ENCODE results near the gene MFSD2B.

Gene MFSD2B

GRCh38 chr2:24008672-24009366 is 1.1 kb upstream of the MFSD2B start:
- Histone ChIP-seq H3K4ac (ENCODE audit: low read depth in 1 of 2, low read length in 2 of 2) (no peak overlapping the region), H3K4me2 (ENCODE audit: low read length, poor library complexity, severe bottlenecking) (no peak overlapping the region), H3K4me1 (ENCODE audit: control insufficient read depth, insufficient read depth, low read depth, low read length) (peaks cover 15% of the 10 kb centered on the region), H3K27ac (ENCODE audit: low read length, poor library complexity, severe bottlenecking) (no peak overlapping the region), H2BK5ac (ENCODE audit: low read depth, low read length, poor library complexity, severe bottlenecking) (no peak overlapping the region), H3K27me3 (ENCODE audit: control insufficient read depth in 1 of 2, insufficient read depth in 1 of 2, low read length in 2 of 2) (peaks cover 0 to 31% of the 10 kb centered on the region in 2 experiments), H2AFZ (ENCODE audit: low read depth, low read length) (no peak overlapping the region), H3K23ac (ENCODE audit: low read length in 2 of 2) (no peak overlapping the region), H2BK120ac (ENCODE audit: low read depth, low read length) (no peak overlapping the region), H3K79me1 (replicated peaks; ENCODE audit: low read length, poor library complexity, severe bottlenecking) (no peaks in the 10 kb centered on the region), H3K14ac (ENCODE audit: low read length in 2 of 2) (no peak overlapping the region), H2BK12ac (ENCODE audit: low read length in 2 of 2) (no peak overlapping the region), H2AK5ac (ENCODE audit: low read length, severe bottlenecking) (no peak overlapping the region), H3K9ac (ENCODE audit: low read length) (no peak overlapping the region), H3K18ac (ENCODE audit: low read depth in 1 of 2, low read length in 2 of 2) (no peak overlapping the region), H4K8ac (ENCODE audit: low read length) (no peak overlapping the region), H4K91ac (ENCODE audit: low read length) (no peak overlapping the region), H2BK15ac (ENCODE audit: low read depth, poor library complexity, severe bottlenecking) (no peak overlapping the region), H3K9me3 (ENCODE audit: control insufficient read depth, low read length) (no peaks in the 10 kb centered on the region), H3K4me3 (ENCODE audit: insufficient read depth in 1 of 2, low read depth in 1 of 2, low read length in 2 of 2) (no peak overlapping the region), H3K36me3 (ENCODE audit: control insufficient read depth in 1 of 2, insufficient read depth in 2 of 2, low read depth in 1 of 2, low read length in 2 of 2) (no peaks in the 10 kb centered on the region)
- no peak for DNase-seq
- WGBS = 82% methylated on average over 13 of the region's 13 CpGs

GRCh38 chr2:24009367-24009679 is 562 bp upstream of the MFSD2B start:
- Histone ChIP-seq H3K18ac (ENCODE audit: low read depth in 1 of 2, low read length in 2 of 2) (no peak overlapping the region), H3K9ac (ENCODE audit: low read length) (peak overlapping the region; percentile 43), H2AFZ (ENCODE audit: low read depth, low read length) (peak overlapping the region; percentile 1), H2BK5ac (ENCODE audit: low read depth, low read length, poor library complexity, severe bottlenecking) (no peak overlapping the region), H3K79me1 (replicated peaks; ENCODE audit: low read length, poor library complexity, severe bottlenecking) (no peaks in the 10 kb centered on the region), H2BK15ac (ENCODE audit: low read depth, poor library complexity, severe bottlenecking) (no peak overlapping the region), H4K91ac (ENCODE audit: low read length) (no peak overlapping the region), H4K8ac (ENCODE audit: low read length) (no peak overlapping the region), H3K4me3 (ENCODE audit: insufficient read depth in 1 of 2, low read depth in 1 of 2, low read length in 2 of 2) (peak overlapping the region in 1 of 2 experiments; percentile 70), H2AK5ac (ENCODE audit: low read length, severe bottlenecking) (no peak overlapping the region), H3K27me3 (ENCODE audit: control insufficient read depth in 1 of 2, insufficient read depth in 1 of 2, low read length in 2 of 2) (peaks cover 0 to 31% of the 10 kb centered on the region in 2 experiments), H3K4me1 (ENCODE audit: control insufficient read depth, insufficient read depth, low read depth, low read length) (peaks cover 15% of the 10 kb centered on the region), H3K4ac (ENCODE audit: low read depth in 1 of 2, low read length in 2 of 2) (no peak overlapping the region), H2BK12ac (ENCODE audit: low read length in 2 of 2) (no peak overlapping the region), H3K4me2 (ENCODE audit: low read length, poor library complexity, severe bottlenecking) (no peak overlapping the region), H3K9me3 (ENCODE audit: control insufficient read depth, low read length) (no peaks in the 10 kb centered on the region), H3K14ac (ENCODE audit: low read length in 2 of 2) (no peak overlapping the region), H2BK120ac (ENCODE audit: low read depth, low read length) (no peak overlapping the region), H3K36me3 (ENCODE audit: control insufficient read depth in 1 of 2, insufficient read depth in 2 of 2, low read depth in 1 of 2, low read length in 2 of 2) (no peaks in the 10 kb centered on the region), H3K27ac (ENCODE audit: low read length, poor library complexity, severe bottlenecking) (no peak overlapping the region), H3K23ac (ENCODE audit: low read length in 2 of 2) (peak overlapping the region in 1 of 2 experiments; percentile 6)
- WGBS = 81% methylated on average over 9 of the region's 9 CpGs
- DNase-seq = no peak

- Histone ChIP-seq H3K79me1 (replicated peaks; ENCODE audit: low read length, poor library complexity, severe bottlenecking) (no peaks in the 10 kb centered on the region), H3K36me3 (ENCODE audit: control insufficient read depth in 1 of 2, insufficient read depth in 2 of 2, low read depth in 1 of 2, low read length in 2 of 2) (no peaks in the 10 kb centered on the region), H3K27ac (ENCODE audit: low read length, poor library complexity, severe bottlenecking) (no peak overlapping the region), H2BK120ac (ENCODE audit: low read depth, low read length) (no peak overlapping the region), H2BK12ac (ENCODE audit: low read length in 2 of 2) (no peak overlapping the region), H3K9me3 (ENCODE audit: control insufficient read depth, low read length) (no peaks in the 10 kb centered on the region), H3K4me3 (ENCODE audit: insufficient read depth in 1 of 2, low read depth in 1 of 2, low read length in 2 of 2) (peak overlapping the region in 1 of 2 experiments; percentile 70), H3K9ac (ENCODE audit: low read length) (peak overlapping the region; percentile 26), H4K91ac (ENCODE audit: low read length) (no peak overlapping the region), H3K23ac (ENCODE audit: low read length in 2 of 2) (no peak overlapping the region), H3K4ac (ENCODE audit: low read depth in 1 of 2, low read length in 2 of 2) (no peak overlapping the region), H3K18ac (ENCODE audit: low read depth in 1 of 2, low read length in 2 of 2) (peak overlapping the region in 1 of 2 experiments; percentile 10), H4K8ac (ENCODE audit: low read length) (peak overlapping the region; percentile 78), H3K14ac (ENCODE audit: low read length in 2 of 2) (no peak overlapping the region), H2AFZ (ENCODE audit: low read depth, low read length) (no peak overlapping the region), H2BK5ac (ENCODE audit: low read depth, low read length, poor library complexity, severe bottlenecking) (no peak overlapping the region), H3K4me2 (ENCODE audit: low read length, poor library complexity, severe bottlenecking) (no peak overlapping the region), H2AK5ac (ENCODE audit: low read length, severe bottlenecking) (no peak overlapping the region), H2BK15ac (ENCODE audit: low read depth, poor library complexity, severe bottlenecking) (no peak overlapping the region), H3K4me1 (ENCODE audit: control insufficient read depth, insufficient read depth, low read depth, low read length) (peaks cover 17% of the 10 kb centered on the region), H3K27me3 (ENCODE audit: control insufficient read depth in 1 of 2, insufficient read depth in 1 of 2, low read length in 2 of 2) (peaks cover 0 to 31% of the 10 kb centered on the region in 2 experiments)
- 71% methylated on average over 34 of the region's 37 CpGs for WGBS
- DNase-seq = no peak
Measured at GRCh38 chr2:24010477-24011249, 778 bp downstream of the MFSD2B start.

- Histone ChIP-seq H2BK5ac (ENCODE audit: low read depth, low read length, poor library complexity, severe bottlenecking) (no peak overlapping the region), H3K4me3 (ENCODE audit: insufficient read depth in 1 of 2, low read depth in 1 of 2, low read length in 2 of 2) (no peak overlapping the region), H2AFZ (ENCODE audit: low read depth, low read length) (no peak overlapping the region), H3K27me3 (ENCODE audit: control insufficient read depth in 1 of 2, insufficient read depth in 1 of 2, low read length in 2 of 2) (peaks cover 0 to 31% of the 10 kb centered on the region in 2 experiments), H2BK12ac (ENCODE audit: low read length in 2 of 2) (no peak overlapping the region), H3K79me1 (replicated peaks; ENCODE audit: low read length, poor library complexity, severe bottlenecking) (no peaks in the 10 kb centered on the region), H3K14ac (ENCODE audit: low read length in 2 of 2) (no peak overlapping the region), H3K9ac (ENCODE audit: low read length) (no peak overlapping the region), H2BK120ac (ENCODE audit: low read depth, low read length) (no peak overlapping the region), H4K91ac (ENCODE audit: low read length) (no peak overlapping the region), H3K27ac (ENCODE audit: low read length, poor library complexity, severe bottlenecking) (no peak overlapping the region), H3K36me3 (ENCODE audit: control insufficient read depth in 1 of 2, insufficient read depth in 2 of 2, low read depth in 1 of 2, low read length in 2 of 2) (no peaks in the 10 kb centered on the region), H2AK5ac (ENCODE audit: low read length, severe bottlenecking) (no peak overlapping the region), H2BK15ac (ENCODE audit: low read depth, poor library complexity, severe bottlenecking) (no peak overlapping the region), H3K4me2 (ENCODE audit: low read length, poor library complexity, severe bottlenecking) (no peak overlapping the region), H3K23ac (ENCODE audit: low read length in 2 of 2) (no peak overlapping the region), H3K9me3 (ENCODE audit: control insufficient read depth, low read length) (no peaks in the 10 kb centered on the region), H3K18ac (ENCODE audit: low read depth in 1 of 2, low read length in 2 of 2) (no peak overlapping the region), H3K4ac (ENCODE audit: low read depth in 1 of 2, low read length in 2 of 2) (no peak overlapping the region), H3K4me1 (ENCODE audit: control insufficient read depth, insufficient read depth, low read depth, low read length) (peaks cover 25% of the 10 kb centered on the region), H4K8ac (ENCODE audit: low read length) (no peak overlapping the region)
- 90% methylated on average over 3 of the region's 7 CpGs for WGBS
- no peak for DNase-seq
Measured at GRCh38 chr2:24011250-24012104, 1.6 kb downstream of the MFSD2B start.

Data from mesenchymal stem cell (in vitro differentiated cells and primary cell).